H1 (cell line): ENCODE measurements around the gene CCDC154. TPM values are rescaled to one million over a fixed set of nuclear protein-coding genes. Genes with fewer than 3 reads are reported as not detected.

ENCODE experiments used
- BRCA1 ChIP-seq: IDR thresholded peaks from 2 replicates; pipeline ENCODE4 v1.6.1; 2012; ENCODE audit warnings: low read depth, low read length, improper control_type of control experiment
- HDAC2 ChIP-seq, 2 experiments: fragments of 300-600 bp in 1 of 2; sonication (generic) in 1 of 2; IDR thresholded peaks; 2 replicates each; pipeline ENCODE4 v1.6.1; 2011 to 2012; ENCODE audit warnings: low read depth in 2 of 2, low read length in 2 of 2, mild to moderate bottlenecking in 2 of 2, moderate library complexity in 2 of 2, borderline replicate concordance in 1 of 2, inconsistent platforms in 1 of 2
- SAP30 ChIP-seq: fragments of 300-600 bp; sonication (generic); IDR thresholded peaks from 2 replicates; pipeline ENCODE4 v1.7.1; 2012; ENCODE audit warnings: low read length, moderate library complexity, mild to moderate bottlenecking, inconsistent platforms; ENCODE audit not compliant: insufficient read depth, insufficient replicate concordance
- SP4 ChIP-seq: IDR thresholded peaks from 2 replicates; pipeline ENCODE4 v1.6.1; 2012; ENCODE audit warnings: low read length, inconsistent platforms
- TCF12 ChIP-seq: IDR thresholded peaks from 2 replicates; pipeline ENCODE4 v1.6.1; 2011; ENCODE audit warnings: low read depth, mild to moderate bottlenecking, low read length
- polyA plus RNA-seq, 7 experiments: library from polyadenylated mRNA; depleted of rRNA in 3 of 7; stranded (reverse) in 5 of 7; unstranded in 2 of 7; fragments of >200 nt in 5 of 7; fragments of 200-250 nt in 2 of 7; gene quantifications; 1 replicate in 5 of 7; 2 replicates in 1 of 7; 4 replicates in 1 of 7; pipeline versions ENCODE4 v1.2.1 to v1.2.3, GENCODE V29; 2011 to 2013; ENCODE audit warnings: missing spikeins in 2 of 7, mixed read lengths in 2 of 7
- total RNA-seq: library from RNA; stranded (reverse); fragmentation: NEBNext Ultra II Directional; extraction: Animal tissue kit (Norgen Biotek cat#: 25700); gene quantifications from 2 replicates; pipeline ENCODE4 v1.2.1, GENCODE V29; 2021

Gene CCDC154
- total and polyA plus RNA-seq, 2 of the 8 experiments (the other 6 are each of a cell fraction or from before 2014, with no cell fraction given) = 0.15 to 0.88 TPM

DNA sequence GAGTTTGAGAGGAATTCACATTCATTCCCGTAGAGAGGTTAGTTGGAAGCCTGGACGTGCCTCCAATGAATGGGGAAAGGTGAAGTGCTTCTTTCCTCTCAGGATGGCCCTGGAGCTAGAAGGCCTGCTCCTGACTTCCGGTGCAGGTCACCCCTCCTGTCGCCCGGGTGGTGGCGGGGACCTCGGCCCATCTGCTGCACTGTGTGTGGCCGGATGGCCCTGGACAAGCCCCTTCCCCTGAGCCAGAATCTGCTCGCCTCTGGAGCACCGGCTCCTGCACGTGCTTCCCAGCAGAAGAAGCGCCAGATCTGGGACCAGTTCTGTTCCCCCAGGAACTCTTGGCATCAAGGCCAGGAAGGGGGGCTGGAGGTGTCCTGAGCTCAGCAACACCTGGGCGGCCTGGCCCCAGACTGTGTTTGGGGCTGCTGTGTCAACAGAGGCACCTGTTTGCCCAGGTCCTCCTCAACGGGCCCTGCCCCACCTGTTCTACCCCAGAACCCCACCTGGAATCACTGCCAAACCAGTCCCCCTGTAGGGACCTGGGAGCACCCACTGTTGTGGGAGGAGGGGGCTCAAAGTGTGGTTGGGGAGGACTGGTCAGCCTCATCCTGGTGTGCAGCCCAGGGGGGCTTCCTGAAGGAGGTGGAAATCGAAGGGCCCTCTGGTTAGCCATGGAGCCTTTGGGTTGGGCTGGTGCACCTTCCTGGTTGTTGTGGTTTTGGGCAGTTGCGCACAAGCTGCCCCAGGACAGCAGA, 18.6 kb downstream of the CCDC154 start (continued):
- TF ChIP-seq SAP30 (no peak), BRCA1 (no peak), HDAC2 (IDR thresholded peaks at IDR 0.05; ENCODE audit: borderline replicate concordance in 1 of 2, low read depth in 2 of 2, low read length in 2 of 2) (no peak), SP4 (no peak), TCF12 (no peak)
